Measurements from ENCODE around the gene TSPEAR.

DNA sequence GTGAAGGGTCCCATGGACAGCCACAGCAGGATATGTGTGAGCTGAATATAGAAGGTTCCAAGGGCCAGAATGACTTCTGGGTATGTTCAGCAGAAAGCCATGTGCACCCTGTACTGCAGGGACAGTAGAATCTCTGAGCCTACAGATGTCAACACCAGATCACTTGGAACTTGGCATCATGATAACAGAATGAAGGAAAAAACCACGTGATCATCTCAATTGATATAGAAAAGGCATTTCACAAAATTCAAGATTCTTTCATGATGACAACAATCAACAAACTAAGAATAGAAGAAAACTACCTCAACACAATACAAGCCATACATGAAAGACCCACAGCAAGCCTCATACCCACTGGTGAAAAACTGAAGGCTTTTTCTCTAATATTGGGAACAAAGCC is 43.8 kb downstream of the TSPEAR start:
- TF ChIP-seq, protein P1, sequence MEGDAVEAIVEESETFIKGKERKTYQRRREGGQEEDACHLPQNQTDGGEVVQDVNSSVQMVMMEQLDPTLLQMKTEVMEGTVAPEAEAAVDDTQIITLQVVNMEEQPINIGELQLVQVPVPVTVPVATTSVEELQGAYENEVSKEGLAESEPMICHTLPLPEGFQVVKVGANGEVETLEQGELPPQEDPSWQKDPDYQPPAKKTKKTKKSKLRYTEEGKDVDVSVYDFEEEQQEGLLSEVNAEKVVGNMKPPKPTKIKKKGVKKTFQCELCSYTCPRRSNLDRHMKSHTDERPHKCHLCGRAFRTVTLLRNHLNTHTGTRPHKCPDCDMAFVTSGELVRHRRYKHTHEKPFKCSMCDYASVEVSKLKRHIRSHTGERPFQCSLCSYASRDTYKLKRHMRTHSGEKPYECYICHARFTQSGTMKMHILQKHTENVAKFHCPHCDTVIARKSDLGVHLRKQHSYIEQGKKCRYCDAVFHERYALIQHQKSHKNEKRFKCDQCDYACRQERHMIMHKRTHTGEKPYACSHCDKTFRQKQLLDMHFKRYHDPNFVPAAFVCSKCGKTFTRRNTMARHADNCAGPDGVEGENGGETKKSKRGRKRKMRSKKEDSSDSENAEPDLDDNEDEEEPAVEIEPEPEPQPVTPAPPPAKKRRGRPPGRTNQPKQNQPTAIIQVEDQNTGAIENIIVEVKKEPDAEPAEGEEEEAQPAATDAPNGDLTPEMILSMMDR (conservative IDR thresholded peaks at IDR 0.05 in 1 of 2, IDR thresholded peaks at IDR 0.05 in 1 of 2; ENCODE audit: low read depth in 1 of 2, low read length in 2 of 2), result no peak
- no peak for TF ChIP-seq EZH2 (IDR thresholded peaks at IDR 0.05; ENCODE audit: low read length, missing control alignments)

Data from fibroblast of lung (primary cell).